Daoy (cell line): ENCODE measurements around the gene CDIPT. TPM values are rescaled to one million over a fixed set of nuclear protein-coding genes. Genes with fewer than 3 reads are reported as not detected.
"Not testable (repeated sequence)": the region's sequence is repeated elsewhere in the genome, so short reads cannot be mapped to it uniquely, and the experiment has no call there.

Experiments used
- DNase-seq: peaks from one replicate; pipeline ENCODE4 v3.0.0-alpha.2; 2015; ENCODE audit warnings: low read depth
- total RNA-seq: library from RNA; depleted of rRNA; stranded (reverse); fragments of >200 nt; shearing (Covaris generic); gene quantifications from 2 replicates; pipeline ENCODE4 v1.2.3, GENCODE V29; 2014; rRNA removed

The CDIPT gene
- total RNA-seq, result 33.5 and 46.1 TPM in 2 replicates

GRCh38 chr16:29862884-29863668, at the start of gene CDIPT:
Gene CDIPT, minus strand, starts transcription at chr16:29863226. Its CDS starts 369 bp downstream, at chr16:29862857.
- DNase-seq, result peak; percentile 94

- DNase-seq, result no peak
Measured at GRCh38 chr16:29912087-29912486, 49.1 kb upstream of the CDIPT start.

GRCh38 chr16:29911676-29912010, 48.6 kb upstream of the CDIPT start:
- no peak for DNase-seq

- no peak for DNase-seq
Measured at GRCh38 chr16:29910819-29911675, 48.0 kb upstream of the CDIPT start.

GRCh38 chr16:29909851-29910250, 46.8 kb upstream of the CDIPT start:
- not testable (repeated sequence) for DNase-seq

- DNase-seq, result no peak
Measured at GRCh38 chr16:29909391-29909790, 46.4 kb upstream of the CDIPT start.

- no peak for DNase-seq
Measured at GRCh38 chr16:29908719-29909220, 45.7 kb upstream of the CDIPT start.

GRCh38 chr16:29907973-29908372, 44.9 kb upstream of the CDIPT start:
- no peak for DNase-seq

GRCh38 chr16:29906520-29907244, 43.7 kb upstream of the CDIPT start:
- no peak for DNase-seq

- no peak for DNase-seq
Measured at GRCh38 chr16:29905668-29906067, 42.6 kb upstream of the CDIPT start.

GRCh38 chr16:29904947-29905346, 41.9 kb upstream of the CDIPT start:
- DNase-seq, result no peak

GRCh38 chr16:29903590-29903989, 40.6 kb upstream of the CDIPT start:
- DNase-seq, result no peak

GRCh38 chr16:29901607-29901945, 38.5 kb upstream of the CDIPT start:
- DNase-seq, result no peak

- DNase-seq, result no peak
Measured at GRCh38 chr16:29900888-29901606, 38.0 kb upstream of the CDIPT start.

- peak; percentile 84 for DNase-seq
Measured at GRCh38 chr16:29900102-29900887, 37.3 kb upstream of the CDIPT start, which contains the start of gene ASPHD1. Gene ASPHD1, plus strand, starts transcription at chr16:29900488. Its CDS starts 484 bp downstream, at chr16:29900972.

- DNase-seq, result peak; percentile 87
Measured at GRCh38 chr16:29899516-29900101, 36.6 kb upstream of the CDIPT start, which contains the start of gene SEZ6L2. Gene SEZ6L2, minus strand, starts transcription at chr16:29899550. Its CDS starts 531 bp downstream, at chr16:29899019.

- peak; percentile 27 for DNase-seq
Measured at GRCh38 chr16:29898804-29899515, 35.9 kb upstream of the CDIPT start.

GRCh38 chr16:29898135-29898803, 35.2 kb upstream of the CDIPT start:
- no peak for DNase-seq

GRCh38 chr16:29897333-29897732, 34.3 kb upstream of the CDIPT start:
- DNase-seq, result no peak
